HFFc6 (cell line): ENCODE measurements around the gene DDN. TPM values are rescaled to one million over a fixed set of nuclear protein-coding genes. Genes with fewer than 3 reads are reported as not detected.

Experiments
- DNase-seq: peaks from one replicate; pipeline ENCODE4 v3.0.0-alpha.2; 2018
- H3K27ac Mint-ChIP-seq: 2 replicates; pipeline ENCODE4 v1.8.0; 2020; ENCODE audit warnings: mild to moderate bottlenecking, mixed read lengths
- H3K27me3 Mint-ChIP-seq: 2 replicates; pipeline ENCODE4 v1.8.0; 2021; ENCODE audit warnings: mild to moderate bottlenecking, moderate library complexity, mixed read lengths; ENCODE audit not compliant: insufficient read depth
- H3K36me3 Mint-ChIP-seq: 2 replicates; pipeline ENCODE4 v1.8.0; 2021; ENCODE audit warnings: low read depth, mixed read lengths
- H3K4me1 Mint-ChIP-seq: 2 replicates; pipeline ENCODE4 v1.8.0; 2020; ENCODE audit warnings: low read depth, mixed read lengths
- H3K4me3 Mint-ChIP-seq: 2 replicates; pipeline ENCODE4 v1.8.0; 2020; ENCODE audit warnings: mild to moderate bottlenecking, moderate library complexity, mixed read lengths
- H3K9me3 Mint-ChIP-seq: 2 replicates; pipeline ENCODE4 v1.8.0; 2020; ENCODE audit warnings: mild to moderate bottlenecking, mixed read lengths
- CTCF ChIP-seq: fragments of 200-600 bp; sonication (generic); IDR thresholded peaks from 2 replicates; pipeline ENCODE4 v1.5.0; 2021; ENCODE audit warnings: antibody characterized with exemption, mild to moderate bottlenecking
- total RNA-seq, 6 experiments: library from RNA; stranded (reverse); fragmentation: NEBNext Ultra II Directional; extraction: Animal tissue kit (Norgen Biotek cat#: 25700); gene quantifications; 2 replicates in 1 of 6; 3 replicates in 5 of 6; pipeline ENCODE4 v1.2.3, GENCODE V29; 2021

DDN gene
- total RNA-seq, 6 experiments from 2014 or later: 0.17 to 0.40 (median 0.23) TPM

- H3K9me3 Mint-ChIP-seq: no peaks in the 10 kb centered on the region
- H3K4me3 Mint-ChIP-seq: peak overlapping the region; percentile 75
- peaks cover 32% of the 10 kb centered on the region for H3K4me1 Mint-ChIP-seq
- no peaks in the 10 kb centered on the region for H3K36me3 Mint-ChIP-seq
- peaks cover 22% of the 10 kb centered on the region for H3K27me3 Mint-ChIP-seq
- no peak overlapping the region for H3K27ac Mint-ChIP-seq
- TF ChIP-seq CTCF: peak; percentile 87
- DNase-seq: peak; percentile 76
These were observed 3.9 kb downstream of the DDN start for GRCh38 chr12:48995086-48995879.

- H3K27me3 Mint-ChIP-seq: peaks cover 27% of the 10 kb centered on the region
- no peaks in the 10 kb centered on the region for H3K36me3 Mint-ChIP-seq
- peaks cover 24% of the 10 kb centered on the region for H3K4me1 Mint-ChIP-seq
These were observed 4.7 kb downstream of the DDN start for GRCh38 chr12:48994224-48995085.

GRCh38 chr12:48993787-48994186, 5.4 kb downstream of the DDN start:
- no peaks in the 10 kb centered on the region for H3K36me3 Mint-ChIP-seq
- no peak overlapping the region for H3K4me3 Mint-ChIP-seq
- no peak for TF ChIP-seq CTCF
- no peak for DNase-seq
- H3K9me3 Mint-ChIP-seq: no peaks in the 10 kb centered on the region
- H3K4me1 Mint-ChIP-seq: peaks cover 22% of the 10 kb centered on the region
- peaks cover 31% of the 10 kb centered on the region for H3K27me3 Mint-ChIP-seq
- no peak overlapping the region for H3K27ac Mint-ChIP-seq

More at GRCh38 chr12:48994224-48995085, 4.7 kb downstream of the DDN start:
- no peak for TF ChIP-seq CTCF
- no peak overlapping the region for H3K27ac Mint-ChIP-seq
- no peak for DNase-seq
- H3K9me3 Mint-ChIP-seq: no peaks in the 10 kb centered on the region
- H3K4me3 Mint-ChIP-seq: no peak overlapping the region; the same call in 1 of the 2 replicates

GRCh38 chr12:48991247-48992050, 7.7 kb downstream of the DDN start:
- peaks cover 46% of the 10 kb centered on the region for H3K27me3 Mint-ChIP-seq

More at GRCh38 chr12:48991247-48992050, 7.7 kb downstream of the DDN start:
- no peak overlapping the region for H3K4me3 Mint-ChIP-seq
- no peaks in the 10 kb centered on the region for H3K9me3 Mint-ChIP-seq
- peaks cover 22% of the 10 kb centered on the region for H3K4me1 Mint-ChIP-seq
- H3K36me3 Mint-ChIP-seq: no peaks in the 10 kb centered on the region
- H3K27ac Mint-ChIP-seq: no peak overlapping the region
- DNase-seq: no peak
- TF ChIP-seq CTCF: no peak
